IPS DF 6.9 (cell line): ENCODE data around the gene NKAPL.

Experiments used
- DNase-seq: peaks from one replicate; pipeline ENCODE4 v3.0.0-alpha.2; 2013; ENCODE audit warnings: low read depth, low spot score
- H3K27ac ChIP-seq: one replicate; pipeline ENCODE4 v1.5.1; 2013; ENCODE audit warnings: low read length, control low read depth
- H3K27me3 ChIP-seq: 2 replicates; pipeline ENCODE4 v1.6.1; 2013; ENCODE audit warnings: mild to moderate bottlenecking, low read length; ENCODE audit not compliant: control insufficient read depth, insufficient read depth
- H3K36me3 ChIP-seq: 2 replicates; pipeline ENCODE4 v1.6.1; 2013; ENCODE audit warnings: low read length; ENCODE audit not compliant: control insufficient read depth, insufficient read depth
- H3K4me1 ChIP-seq: 2 replicates; pipeline ENCODE4 v1.6.1; 2013; ENCODE audit warnings: low read length; ENCODE audit not compliant: control insufficient read depth, insufficient read depth
- H3K4me3 ChIP-seq: 2 replicates; pipeline ENCODE4 v1.5.1; 2013; ENCODE audit warnings: mild to moderate bottlenecking, low read length
- H3K9me3 ChIP-seq: 2 replicates; pipeline ENCODE4 v1.6.1; 2013; ENCODE audit warnings: low read length, inconsistent platforms; ENCODE audit not compliant: control insufficient read depth, insufficient read depth
- WGBS: extraction: QIAGEN DNeasy Blood & Tissue Kit; methylation state at CpG from one replicate; pipeline ENCODE4 v1.1.7; 2013; ENCODE audit warnings: mixed read lengths, missing lambda C conversion rate; ENCODE audit not compliant: insufficient read length, insufficient coverage; 5-methylcytosine and 5-hydroxymethylcytosine counted together

NKAPL gene

DNA sequence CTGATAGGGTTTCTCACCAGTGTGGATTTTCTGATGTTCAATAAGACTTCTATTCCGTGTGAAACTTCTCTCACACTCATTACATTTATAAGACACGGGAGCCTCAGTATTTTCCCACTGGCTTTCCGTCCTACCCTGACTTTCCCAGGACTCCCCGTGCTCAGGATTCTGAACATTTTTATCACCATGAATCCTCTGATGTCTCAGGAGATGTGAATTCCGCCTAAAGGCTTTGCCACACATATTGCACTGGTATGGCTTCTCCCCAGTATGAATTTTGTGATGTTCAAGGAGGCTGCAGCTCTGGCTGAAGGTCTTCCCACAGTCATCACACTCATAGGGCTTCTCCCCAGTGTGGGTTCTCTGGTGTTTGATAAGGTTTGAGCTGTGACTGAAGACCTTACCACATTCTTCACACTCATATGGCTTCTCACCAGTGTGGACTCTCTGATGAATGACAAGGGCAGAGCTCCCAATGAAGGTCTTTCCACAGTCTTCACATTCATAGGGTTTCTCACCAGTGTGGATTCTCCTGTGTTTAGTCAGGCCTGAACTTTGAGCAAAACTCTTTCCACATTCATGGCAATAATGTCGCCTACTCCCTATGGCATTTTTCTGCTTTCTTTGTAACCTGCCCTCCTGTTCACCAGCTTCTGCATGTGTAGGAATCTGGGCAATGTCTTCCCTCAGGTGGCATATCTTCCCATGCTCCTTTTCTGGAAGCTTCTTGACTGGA lies 13.7 kb upstream of the NKAPL start:
- Histone ChIP-seq H3K4me1 (no peaks in the 10 kb centered on the region), H3K27ac (no peak overlapping the region), H3K36me3 (peaks cover 4% of the 10 kb centered on the region; the same call in 1 of the 2 replicates), H3K4me3 (no peak overlapping the region), H3K27me3 (no peaks in the 10 kb centered on the region), H3K9me3 (no peaks in the 10 kb centered on the region)
- no CpG with 5 or more reads among the region's 6 CpGs for WGBS
- no peak for DNase-seq

DNA sequence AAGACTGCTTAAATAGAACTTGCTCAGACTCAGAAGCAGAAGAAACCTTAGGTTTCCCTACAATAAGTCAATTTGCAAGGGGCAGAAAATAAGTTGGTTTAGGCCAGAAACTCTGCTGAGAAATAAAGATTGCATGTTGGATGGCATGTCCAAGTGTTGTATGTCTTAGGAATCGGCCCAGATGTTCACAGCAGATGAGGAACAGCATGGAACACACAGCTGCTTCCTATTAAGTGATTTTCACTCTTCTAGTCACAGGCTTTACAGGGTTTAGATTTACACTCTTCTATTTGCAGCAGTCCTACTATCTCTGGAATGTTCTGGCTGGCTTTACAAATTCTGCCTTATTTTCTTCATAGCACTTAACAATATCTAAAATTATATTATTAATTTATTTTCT lies 10.2 kb upstream of the NKAPL start:
- Histone ChIP-seq H3K27me3 (no peaks in the 10 kb centered on the region), H3K36me3 (peaks cover 4% of the 10 kb centered on the region; the same call in 1 of the 2 replicates), H3K9me3 (no peaks in the 10 kb centered on the region), H3K4me3 (no peak overlapping the region), H3K27ac (no peak overlapping the region), H3K4me1 (no peaks in the 10 kb centered on the region)
- DNase-seq, result no peak
- no CpG with 5 or more reads among the region's 1 CpG for WGBS

DNA sequence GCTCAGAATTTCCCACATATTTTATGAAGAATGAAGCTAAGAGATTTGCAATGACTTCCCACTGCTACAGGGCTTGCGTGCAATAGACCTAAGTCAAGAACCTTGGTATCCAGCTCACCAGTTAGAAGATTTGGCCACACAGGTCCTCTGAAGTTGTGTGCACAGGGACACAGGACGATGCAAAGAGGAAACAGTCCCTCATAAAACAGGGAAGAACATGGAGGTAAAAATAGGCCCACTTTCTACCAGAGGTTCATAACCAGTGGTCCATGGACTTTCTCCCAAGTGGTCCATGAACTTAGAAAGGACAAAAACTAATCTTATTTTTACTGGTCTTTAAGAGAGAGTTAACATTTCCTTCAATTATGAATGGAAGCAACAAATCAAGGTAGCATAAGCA lies 8.3 kb upstream of the NKAPL start:
- Histone ChIP-seq H3K27me3 (no peaks in the 10 kb centered on the region), H3K4me1 (no peaks in the 10 kb centered on the region), H3K36me3 (0 out of 2 replicates have a peak, but pooled peaks cover 3% of the 10 kb centered on the region), H3K9me3 (no peaks in the 10 kb centered on the region), H3K4me3 (no peak overlapping the region), H3K27ac (no peak overlapping the region)
- DNase-seq, result no peak
- no CpG with 5 or more reads among the region's 2 CpGs for WGBS

- DNase-seq, result no peak
Measured at GRCh38 chr6:28251661-28252008, 7.5 kb upstream of the NKAPL start.

DNA sequence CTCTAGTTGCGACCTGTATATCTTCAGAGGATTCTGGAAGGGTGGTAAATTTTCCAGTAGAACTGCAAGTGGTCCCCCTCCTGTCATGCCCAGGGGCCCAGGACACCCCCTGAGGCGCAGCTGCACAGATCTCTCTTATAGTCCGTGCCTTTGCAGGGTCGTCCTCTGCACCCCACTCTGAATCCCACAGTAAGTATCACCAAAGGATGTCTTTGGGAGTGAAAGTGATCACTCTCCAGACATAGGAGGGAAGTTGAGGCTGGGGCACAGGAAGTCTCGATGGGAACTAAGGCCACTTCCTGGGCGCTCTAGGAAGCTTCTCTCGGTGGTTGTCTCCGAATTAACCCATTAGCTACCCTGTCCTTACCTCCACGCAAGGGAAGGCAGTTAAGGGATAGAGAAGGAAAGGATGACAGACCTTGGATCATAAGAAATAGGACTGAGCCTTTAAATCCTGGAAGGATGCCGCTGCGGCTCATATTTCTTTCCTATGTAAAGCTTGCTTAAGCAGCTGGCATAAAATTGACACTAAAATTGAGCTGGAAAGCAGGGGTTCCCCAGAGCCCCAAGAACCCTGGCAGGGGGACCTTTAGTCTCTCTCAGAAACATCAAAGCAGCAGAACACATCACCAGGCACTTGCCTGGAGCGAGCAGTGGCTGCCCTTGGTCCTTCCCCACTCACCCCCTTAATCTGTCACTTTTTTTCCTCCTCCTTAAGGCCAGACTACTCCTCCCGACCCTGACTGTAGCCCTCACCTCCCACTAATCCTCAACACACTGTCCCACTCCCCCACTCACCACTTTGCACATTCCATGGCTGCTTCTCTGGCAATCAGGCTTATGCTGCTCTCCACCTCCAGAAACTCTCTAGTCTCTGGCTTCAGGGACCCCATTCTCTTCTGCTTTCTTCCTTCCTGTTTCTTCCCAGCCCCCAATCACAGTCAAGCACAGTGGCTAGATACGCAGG lies 6.8 kb upstream of the NKAPL start, which contains the start of gene ZKSCAN4:
ZKSCAN4 (minus strand) TSS at position 261 of the 967 bp plus-strand sequence. CDS start 289 bp downstream, outside the sequence.
- Histone ChIP-seq H3K4me1 (no peaks in the 10 kb centered on the region), H3K27me3 (no peaks in the 10 kb centered on the region), H3K9me3 (no peaks in the 10 kb centered on the region), H3K4me3 (peak within 1 kb of the TSS; percentile 92), H3K36me3 (no peaks in the 10 kb centered on the region), H3K27ac (no peak within 1 kb of the TSS)
- peak; percentile 81 for DNase-seq
- no CpG with 5 or more reads among the region's 14 CpGs for WGBS

More at GRCh38 chr6:28251661-28252008, 7.5 kb upstream of the NKAPL start:
- WGBS, result no CpG with 5 or more reads among the region's 25 CpGs
- peak overlapping the region; percentile 92 for H3K4me3 ChIP-seq
- H3K36me3 ChIP-seq, result no peaks in the 10 kb centered on the region
- H3K9me3 ChIP-seq, result no peaks in the 10 kb centered on the region
- no peaks in the 10 kb centered on the region for H3K4me1 ChIP-seq
- no peaks in the 10 kb centered on the region for H3K27me3 ChIP-seq
- no peak overlapping the region for H3K27ac ChIP-seq

GRCh38 chr6:28254121-28254519 lies 5.0 kb upstream of the NKAPL start:
- no peaks in the 10 kb centered on the region for H3K27me3 ChIP-seq
- no peak overlapping the region for H3K27ac ChIP-seq
- no peak for DNase-seq
- no peaks in the 10 kb centered on the region for H3K9me3 ChIP-seq
- no peaks in the 10 kb centered on the region for H3K4me1 ChIP-seq
- no peaks in the 10 kb centered on the region for H3K36me3 ChIP-seq
- WGBS, result no CpG with 5 or more reads among the region's 1 CpG
- no peak overlapping the region for H3K4me3 ChIP-seq

DNA sequence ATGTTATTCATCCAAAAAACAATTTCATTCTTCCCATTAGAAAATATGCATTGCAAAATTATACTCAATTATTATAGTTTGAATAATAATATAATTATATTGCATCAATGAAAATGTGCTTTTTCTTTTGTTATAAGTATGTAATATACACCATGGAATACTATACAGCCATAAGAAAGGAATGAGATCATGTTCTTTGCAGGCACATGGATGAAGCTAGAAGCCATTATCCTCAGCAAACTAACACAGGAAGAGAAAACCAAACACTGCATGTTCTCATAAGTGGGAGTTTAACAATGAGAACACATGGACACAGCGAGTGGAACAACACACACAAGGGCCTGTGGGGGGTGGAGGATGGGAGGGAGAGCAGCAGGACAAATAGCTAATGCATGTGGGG lies 2.1 kb upstream of the NKAPL start:
- WGBS, result no CpG with 5 or more reads among the region's 1 CpG
- Histone ChIP-seq H3K36me3 (no peaks in the 10 kb centered on the region), H3K27ac (no peak overlapping the region), H3K9me3 (no peaks in the 10 kb centered on the region), H3K27me3 (no peaks in the 10 kb centered on the region), H3K4me3 (no peak overlapping the region), H3K4me1 (no peaks in the 10 kb centered on the region)
- no peak for DNase-seq

GRCh38 chr6:28263922-28264321 lies 4.8 kb downstream of the NKAPL start:
- no CpG with 5 or more reads among the region's 2 CpGs for WGBS
- Histone ChIP-seq H3K9me3 (no peaks in the 10 kb centered on the region), H3K27me3 (no peaks in the 10 kb centered on the region), H3K36me3 (no peaks in the 10 kb centered on the region), H3K27ac (no peak overlapping the region), H3K4me3 (no peak overlapping the region), H3K4me1 (no peaks in the 10 kb centered on the region)
- no peak for DNase-seq

- Histone ChIP-seq H3K9me3 (no peaks in the 10 kb centered on the region), H3K27ac (no peak overlapping the region), H3K4me1 (no peaks in the 10 kb centered on the region), H3K36me3 (no peaks in the 10 kb centered on the region), H3K4me3 (no peak overlapping the region), H3K27me3 (no peaks in the 10 kb centered on the region)
- no peak for DNase-seq
- no CpG with 5 or more reads among the region's 4 CpGs for WGBS
Measured at GRCh38 chr6:28264834-28265401, 5.8 kb downstream of the NKAPL start.

DNA sequence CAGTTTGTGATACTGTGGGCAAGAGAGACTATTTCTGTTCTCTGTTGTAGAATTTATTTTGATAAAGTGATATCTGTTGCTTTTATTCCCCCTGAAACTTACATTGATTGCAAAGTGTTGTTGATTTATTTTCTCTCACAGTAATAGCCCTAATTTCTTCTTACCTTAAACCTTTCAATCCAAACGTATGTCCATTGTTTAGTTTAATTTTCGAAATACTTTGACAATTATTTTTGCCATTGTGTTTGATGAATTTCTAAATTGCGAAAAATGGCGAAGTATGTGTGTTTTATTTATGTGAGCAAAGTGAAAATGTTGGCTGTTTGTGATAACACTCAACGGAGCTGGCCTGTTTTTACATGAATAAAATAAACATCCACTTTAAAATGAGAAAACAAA lies 7.5 kb downstream of the NKAPL start:
- no peak overlapping the region for H3K27ac ChIP-seq

More for the DNA sequence above, 7.5 kb downstream of the NKAPL start:
- Histone ChIP-seq H3K9me3 (no peaks in the 10 kb centered on the region), H3K27me3 (no peaks in the 10 kb centered on the region), H3K4me1 (no peaks in the 10 kb centered on the region), H3K4me3 (peak overlapping the region; percentile 91; the same call in 1 of the 2 replicates), H3K36me3 (no peaks in the 10 kb centered on the region)
- no peak for DNase-seq
- WGBS, result 100% methylated on average over 2 of the region's 5 CpGs
